ENCODE results near the gene CUTA.

DNA sequence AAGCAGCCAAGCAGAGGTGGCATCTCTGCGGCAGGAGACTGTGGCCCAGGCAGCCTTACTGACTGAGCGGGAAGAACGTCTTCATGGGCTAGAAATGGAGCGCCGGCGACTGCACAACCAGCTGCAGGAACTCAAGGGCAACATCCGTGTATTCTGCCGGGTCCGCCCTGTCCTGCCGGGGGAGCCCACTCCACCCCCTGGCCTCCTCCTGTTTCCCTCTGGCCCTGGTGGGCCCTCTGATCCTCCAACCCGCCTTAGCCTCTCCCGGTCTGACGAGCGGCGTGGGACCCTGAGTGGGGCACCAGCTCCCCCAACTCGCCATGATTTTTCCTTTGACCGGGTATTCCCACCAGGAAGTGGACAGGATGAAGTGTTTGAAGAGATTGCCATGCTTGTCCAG lies 13.0 kb downstream of the CUTA start:
- TF ChIP-seq, protein P1, sequence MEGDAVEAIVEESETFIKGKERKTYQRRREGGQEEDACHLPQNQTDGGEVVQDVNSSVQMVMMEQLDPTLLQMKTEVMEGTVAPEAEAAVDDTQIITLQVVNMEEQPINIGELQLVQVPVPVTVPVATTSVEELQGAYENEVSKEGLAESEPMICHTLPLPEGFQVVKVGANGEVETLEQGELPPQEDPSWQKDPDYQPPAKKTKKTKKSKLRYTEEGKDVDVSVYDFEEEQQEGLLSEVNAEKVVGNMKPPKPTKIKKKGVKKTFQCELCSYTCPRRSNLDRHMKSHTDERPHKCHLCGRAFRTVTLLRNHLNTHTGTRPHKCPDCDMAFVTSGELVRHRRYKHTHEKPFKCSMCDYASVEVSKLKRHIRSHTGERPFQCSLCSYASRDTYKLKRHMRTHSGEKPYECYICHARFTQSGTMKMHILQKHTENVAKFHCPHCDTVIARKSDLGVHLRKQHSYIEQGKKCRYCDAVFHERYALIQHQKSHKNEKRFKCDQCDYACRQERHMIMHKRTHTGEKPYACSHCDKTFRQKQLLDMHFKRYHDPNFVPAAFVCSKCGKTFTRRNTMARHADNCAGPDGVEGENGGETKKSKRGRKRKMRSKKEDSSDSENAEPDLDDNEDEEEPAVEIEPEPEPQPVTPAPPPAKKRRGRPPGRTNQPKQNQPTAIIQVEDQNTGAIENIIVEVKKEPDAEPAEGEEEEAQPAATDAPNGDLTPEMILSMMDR (IDR thresholded peaks at IDR 0.05) = no peak
- TF ChIP-seq EP300 (IDR thresholded peaks at IDR 0.05) = no peak
